Non-pigmented ciliary epithelial cell (primary cell): ENCODE measurements around the gene CSNK1G2.

ENCODE experiments used
- DNase-seq: peaks from one replicate; pipeline ENCODE4 v3.0.0-alpha.2; 2010; ENCODE audit warnings: low read depth

Gene CSNK1G2

GRCh38 chr19:2018752-2019151 is 77.8 kb downstream of the CSNK1G2 start:
- no peak for DNase-seq

DNA sequence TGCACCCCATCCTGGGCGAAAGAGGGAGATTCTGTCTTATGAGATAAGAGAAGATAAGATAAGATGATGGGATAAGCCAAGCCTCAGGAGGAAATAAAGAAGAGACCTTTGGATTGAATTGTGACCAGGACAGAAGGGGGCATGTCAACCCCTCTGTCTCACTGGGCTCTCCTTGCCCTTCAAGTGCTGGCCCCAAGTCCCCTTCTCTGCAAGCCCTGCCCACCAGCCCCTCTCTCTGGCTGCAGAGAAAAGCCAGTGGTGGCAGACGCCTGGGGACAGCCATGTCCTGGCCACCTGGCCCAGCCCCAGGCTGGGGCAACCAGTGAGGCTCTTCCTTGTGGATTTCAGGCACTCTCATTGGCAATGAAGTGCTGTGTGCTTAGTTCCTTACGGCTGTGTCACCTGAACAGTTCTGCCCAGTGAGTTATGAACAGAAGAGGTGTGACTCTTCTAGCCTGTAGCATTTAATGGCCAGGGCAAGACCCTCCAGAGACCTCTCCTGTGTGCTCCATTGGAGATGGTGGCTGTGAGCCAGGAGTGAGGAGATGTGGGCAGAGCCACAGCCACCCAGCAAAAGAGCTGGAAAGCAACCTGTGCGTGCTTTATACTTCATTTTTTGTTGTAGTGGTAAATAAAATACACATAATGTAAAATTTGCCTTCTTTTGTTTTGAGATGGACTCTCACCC is 80.6 kb downstream of the CSNK1G2 start:
- no peak for DNase-seq

- no peak for DNase-seq
Observed at GRCh38 chr19:2022289-2022688, 81.3 kb downstream of the CSNK1G2 start.

DNA sequence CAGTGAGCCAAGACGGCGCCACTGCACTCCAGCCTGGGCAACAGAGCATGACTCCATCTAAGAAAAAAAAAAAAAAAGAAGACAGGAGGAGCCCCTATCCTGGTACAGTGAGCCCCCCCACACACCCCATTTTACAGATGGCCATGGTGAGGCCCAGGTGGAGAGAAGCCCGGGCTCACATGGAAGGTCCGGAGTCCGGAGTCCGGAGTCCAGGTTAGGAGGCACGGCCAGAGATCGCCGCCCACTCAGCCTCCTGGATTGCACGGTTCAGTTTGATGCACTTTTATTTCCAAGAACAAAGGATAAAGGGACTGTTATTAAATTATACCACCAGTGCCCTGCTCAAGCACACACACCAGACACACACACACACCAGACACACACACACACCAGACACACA is 85.8 kb downstream of the CSNK1G2 start:
- DNase-seq = no peak

GRCh38 chr19:2027361-2027760 is 86.4 kb downstream of the CSNK1G2 start:
- no peak for DNase-seq
